Activated naive CD8-positive, alpha-beta T cell treated with anti-CD3 and anti-CD28 coated beads, Interleukin-2, amount 10 ng/mL, durations not matched to agents 7 days and 5 days (primary cell): ENCODE results near the gene EVX2. TPM values are rescaled to one million over a fixed set of nuclear protein-coding genes. Genes with fewer than 3 reads are reported as not detected.

ENCODE experiments used
- ATAC-seq: fragments of 150-1000 bp; cut with Tn5 transposase; one replicate; pipeline ENCODE4 v1.10.0; 2021; ENCODE audit warnings: low read depth, moderate library complexity
- POLR2A ChIA-PET: fragments of 350-600 bp; sonication (Branson Sonifier 250); formaldehyde crosslinking; loops from one replicate; lab custom pipeline; 2021; ENCODE audit warnings: antibody characterized with exemption; lab: Charles Lee
- DNase-seq: peaks from one replicate; pipeline ENCODE4 v3.0.0; 2021
- H3K27ac Mint-ChIP-seq: one replicate; pipeline ENCODE4 v1.8.0; 2022; ENCODE audit warnings: mild to moderate bottlenecking, mixed read lengths
- H3K27me3 Mint-ChIP-seq: one replicate; pipeline ENCODE4 v1.8.0; 2022; ENCODE audit warnings: mild to moderate bottlenecking, moderate library complexity, mixed read lengths
- H3K36me3 Mint-ChIP-seq: one replicate; pipeline ENCODE4 v1.8.0; 2021; ENCODE audit warnings: mild to moderate bottlenecking, mixed read lengths
- H3K4me1 Mint-ChIP-seq: one replicate; pipeline ENCODE4 v1.8.0; 2021; ENCODE audit warnings: mixed read lengths
- H3K4me3 Mint-ChIP-seq: one replicate; pipeline ENCODE4 v1.8.0; 2022; ENCODE audit warnings: mild to moderate bottlenecking, moderate library complexity, mixed read lengths
- H3K9me3 Mint-ChIP-seq: one replicate; pipeline ENCODE4 v1.8.0; 2021; ENCODE audit warnings: mixed read lengths
- total RNA-seq, 2 experiments: library from RNA; stranded (reverse); gene quantifications; one replicate each; pipeline ENCODE4 v1.2.3, GENCODE V29; 2021

The EVX2 gene
- total RNA-seq, 2 experiments from 2014 or later, result not detected

DNA sequence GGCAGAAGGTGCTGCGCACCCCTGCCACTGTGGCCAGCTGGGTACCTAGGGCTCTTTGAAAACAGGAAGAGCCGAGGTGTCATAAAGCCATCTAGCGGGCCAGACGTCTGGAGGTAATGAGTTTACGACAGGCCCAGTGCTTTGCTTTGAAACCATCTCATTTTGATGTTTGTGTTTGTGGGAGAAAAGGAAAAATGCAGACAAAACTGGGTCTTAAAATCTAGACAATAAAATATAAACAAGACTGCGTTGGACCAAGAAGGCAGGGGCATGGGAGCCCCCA lies 42.0 kb upstream of the EVX2 start:
- Mint-ChIP-seq H3K4me1 (peaks cover 12% of the 10 kb centered on the region), H3K27me3 (peaks cover 75% of the 10 kb centered on the region), H3K36me3 (no peaks in the 10 kb centered on the region), H3K27ac (no peak overlapping the region), H3K9me3 (no peaks in the 10 kb centered on the region), H3K4me3 (no peak overlapping the region)
- POLR2A ChIA-PET, result no interaction called here
- no peak for DNase-seq
- no peak for ATAC-seq

DNA sequence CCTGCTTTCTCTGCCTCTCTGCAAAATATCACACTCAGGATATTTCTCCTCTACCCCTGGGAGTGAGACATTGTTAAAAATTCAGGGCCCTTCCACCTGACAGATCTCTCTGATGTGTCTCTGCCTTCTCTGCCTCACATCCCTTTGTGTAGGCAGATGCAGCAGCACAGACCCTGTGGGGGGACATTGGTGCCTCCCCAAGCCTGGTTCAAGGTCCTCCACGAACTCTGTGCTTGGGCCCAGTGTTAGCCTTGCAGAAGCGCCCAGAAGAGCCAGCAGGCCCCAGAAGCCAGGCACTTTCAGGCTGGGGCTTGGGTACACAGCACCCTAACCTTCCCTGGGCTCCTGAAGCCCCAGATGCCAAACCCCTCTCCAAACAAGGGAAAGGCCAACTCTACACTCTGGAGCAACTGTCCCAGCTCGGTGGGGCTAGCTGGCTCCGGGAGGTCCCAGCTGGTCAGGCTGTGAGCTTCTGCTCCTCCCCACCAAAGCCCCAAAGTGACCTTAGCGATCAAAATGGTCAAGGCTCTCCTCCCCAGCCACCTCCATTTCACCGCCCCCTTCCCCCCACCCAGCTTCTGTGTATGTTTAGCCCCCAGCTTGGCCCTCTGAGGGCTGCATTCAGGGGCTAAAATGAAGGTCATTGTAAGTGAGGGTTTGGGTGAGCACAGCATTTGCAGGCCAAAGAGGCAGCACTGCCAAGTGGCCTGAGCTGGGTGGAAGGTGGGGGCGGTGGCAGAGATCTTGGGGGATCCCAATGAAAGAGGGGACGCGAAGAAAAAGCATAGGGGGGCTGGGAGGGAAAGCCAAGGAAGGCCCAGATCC lies 41.4 kb upstream of the EVX2 start:
- H3K36me3 Mint-ChIP-seq, result no peaks in the 10 kb centered on the region
- no peak for ATAC-seq
- peaks cover 79% of the 10 kb centered on the region for H3K27me3 Mint-ChIP-seq
- peaks cover 12% of the 10 kb centered on the region for H3K4me1 Mint-ChIP-seq
- no peak for DNase-seq
- POLR2A ChIA-PET, result no interaction called here
- no peak overlapping the region for H3K4me3 Mint-ChIP-seq
- H3K9me3 Mint-ChIP-seq, result no peaks in the 10 kb centered on the region
- no peak overlapping the region for H3K27ac Mint-ChIP-seq

DNA sequence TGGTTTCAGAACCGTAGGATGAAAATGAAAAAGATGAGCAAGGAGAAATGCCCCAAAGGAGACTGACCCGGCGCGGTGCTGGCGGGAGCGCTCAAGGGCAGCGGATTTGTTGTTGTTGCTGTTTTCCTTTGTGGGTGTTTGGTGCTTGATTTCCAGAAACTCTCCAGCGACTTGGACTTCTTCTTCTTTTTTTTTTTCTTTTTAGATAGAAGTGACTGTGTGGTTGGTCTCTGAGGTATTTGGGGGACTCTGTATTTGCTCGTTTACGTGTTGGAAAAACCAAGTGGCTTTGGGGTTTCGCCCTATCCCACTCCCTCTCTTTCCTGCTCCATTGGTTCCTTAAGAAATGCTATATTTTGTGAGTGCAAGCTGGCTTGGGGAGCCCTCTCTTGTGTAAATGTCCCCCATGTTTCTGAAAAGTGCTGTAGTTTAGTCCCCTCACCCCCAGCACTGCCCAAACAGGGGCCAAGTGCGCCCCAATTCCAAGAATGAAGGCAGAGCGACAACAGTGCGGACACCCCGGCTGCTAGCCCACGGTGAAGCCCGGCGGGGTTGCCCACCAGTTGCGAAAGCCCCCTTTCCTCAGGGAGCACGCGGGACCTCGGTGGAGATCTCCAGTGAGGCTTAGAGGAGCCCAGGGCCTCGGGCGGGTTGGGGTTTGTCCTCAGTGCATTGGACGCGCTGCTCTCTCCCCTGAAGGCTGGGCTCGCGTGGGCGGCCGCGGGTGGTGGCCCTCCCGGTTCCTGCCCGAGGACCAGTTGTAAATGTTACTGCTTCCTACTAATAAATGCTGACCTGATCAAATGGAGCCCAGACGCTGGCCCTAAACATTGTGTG lies 40.6 kb upstream of the EVX2 start:
- H3K27me3 Mint-ChIP-seq, result peaks cover 87% of the 10 kb centered on the region
- peak overlapping the region; percentile 65 for H3K27ac Mint-ChIP-seq
- POLR2A ChIA-PET, result no interaction called here

DNA sequence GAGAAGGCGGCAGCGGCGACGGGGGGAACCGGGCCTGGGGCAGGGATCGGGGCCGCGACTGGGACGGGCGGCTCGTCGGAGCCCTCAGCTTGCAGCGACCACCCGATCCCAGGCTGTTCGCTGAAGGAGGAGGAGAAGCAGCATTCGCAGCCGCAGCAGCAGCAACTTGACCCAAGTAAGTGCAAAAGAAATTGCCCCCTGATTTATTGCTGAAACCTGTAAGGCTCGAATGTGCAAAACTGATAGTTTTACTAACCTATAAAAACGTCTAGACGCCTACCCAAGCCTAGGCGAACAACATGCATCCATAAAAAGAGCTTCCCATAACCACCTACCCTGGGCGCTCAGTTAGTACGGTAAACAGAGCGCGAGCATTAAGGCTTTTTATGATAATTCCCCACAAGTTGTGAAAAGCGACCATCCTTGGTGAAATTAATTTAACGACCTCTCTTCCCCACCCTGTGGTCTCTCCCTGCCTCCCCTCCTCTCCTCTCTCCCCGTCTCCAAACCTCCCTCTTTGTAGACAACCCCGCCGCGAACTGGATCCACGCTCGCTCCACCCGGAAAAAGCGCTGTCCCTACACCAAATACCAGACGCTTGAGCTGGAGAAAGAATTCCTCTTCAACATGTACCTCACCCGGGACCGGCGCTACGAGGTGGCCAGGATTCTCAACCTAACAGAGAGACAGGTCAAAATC lies 39.8 kb upstream of the EVX2 start:
- POLR2A ChIA-PET, result no interaction called here
- Mint-ChIP-seq H3K27me3 (peaks cover 85% of the 10 kb centered on the region), H3K4me1 (peaks cover 12% of the 10 kb centered on the region), H3K9me3 (peaks cover 2% of the 10 kb centered on the region), H3K27ac (peak overlapping the region; percentile 65), H3K4me3 (peak overlapping the region; percentile 39), H3K36me3 (no peaks in the 10 kb centered on the region)
- ATAC-seq (no peak), DNase-seq (no peak)

More for the DNA sequence above, 40.6 kb upstream of the EVX2 start:
- Mint-ChIP-seq H3K4me3 (peak overlapping the region; percentile 39), H3K36me3 (no peaks in the 10 kb centered on the region), H3K4me1 (peaks cover 12% of the 10 kb centered on the region), H3K9me3 (no peaks in the 10 kb centered on the region)
- no peak for DNase-seq
- ATAC-seq, result no peak

DNA sequence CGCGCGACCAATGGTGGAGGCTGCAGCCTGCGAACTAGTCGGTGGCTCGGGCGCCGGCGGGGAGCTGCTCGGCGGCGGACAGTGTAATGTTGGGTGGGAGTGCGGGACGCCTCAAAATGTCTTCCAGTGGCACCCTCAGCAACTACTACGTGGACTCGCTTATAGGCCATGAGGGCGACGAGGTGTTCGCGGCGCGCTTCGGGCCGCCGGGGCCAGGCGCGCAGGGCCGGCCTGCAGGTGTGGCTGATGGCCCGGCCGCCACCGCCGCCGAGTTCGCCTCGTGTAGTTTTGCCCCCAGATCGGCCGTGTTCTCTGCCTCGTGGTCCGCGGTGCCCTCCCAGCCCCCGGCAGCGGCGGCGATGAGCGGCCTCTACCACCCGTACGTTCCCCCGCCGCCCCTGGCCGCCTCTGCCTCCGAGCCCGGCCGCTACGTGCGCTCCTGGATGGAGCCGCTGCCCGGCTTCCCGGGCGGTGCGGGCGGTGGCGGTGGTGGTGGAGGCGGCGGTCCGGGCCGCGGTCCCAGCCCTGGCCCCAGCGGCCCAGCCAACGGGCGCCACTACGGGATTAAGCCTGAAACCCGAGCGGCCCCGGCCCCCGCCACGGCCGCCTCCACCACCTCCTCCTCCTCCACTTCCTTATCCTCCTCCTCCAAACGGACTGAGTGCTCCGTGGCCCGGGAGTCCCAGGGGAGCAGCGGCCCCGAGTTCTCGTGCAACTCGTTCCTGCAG lies 39.1 kb upstream of the EVX2 start, which contains the start of gene HOXD9:
HOXD9 (plus strand) TSS at position 37 of the 728 bp plus-strand sequence; CDS start at position 87, 50 bp downstream.
- DNase-seq (no peak), ATAC-seq (no peak)
- Mint-ChIP-seq H3K9me3 (peaks cover 2% of the 10 kb centered on the region), H3K4me3 (no peak within 1 kb of the TSS), H3K4me1 (peaks cover 7% of the 10 kb centered on the region), H3K27ac (peak within 1 kb of the TSS; percentile 65), H3K36me3 (no peaks in the 10 kb centered on the region), H3K27me3 (peaks cover 85% of the 10 kb centered on the region)
- POLR2A ChIA-PET, result no interaction called here

DNA sequence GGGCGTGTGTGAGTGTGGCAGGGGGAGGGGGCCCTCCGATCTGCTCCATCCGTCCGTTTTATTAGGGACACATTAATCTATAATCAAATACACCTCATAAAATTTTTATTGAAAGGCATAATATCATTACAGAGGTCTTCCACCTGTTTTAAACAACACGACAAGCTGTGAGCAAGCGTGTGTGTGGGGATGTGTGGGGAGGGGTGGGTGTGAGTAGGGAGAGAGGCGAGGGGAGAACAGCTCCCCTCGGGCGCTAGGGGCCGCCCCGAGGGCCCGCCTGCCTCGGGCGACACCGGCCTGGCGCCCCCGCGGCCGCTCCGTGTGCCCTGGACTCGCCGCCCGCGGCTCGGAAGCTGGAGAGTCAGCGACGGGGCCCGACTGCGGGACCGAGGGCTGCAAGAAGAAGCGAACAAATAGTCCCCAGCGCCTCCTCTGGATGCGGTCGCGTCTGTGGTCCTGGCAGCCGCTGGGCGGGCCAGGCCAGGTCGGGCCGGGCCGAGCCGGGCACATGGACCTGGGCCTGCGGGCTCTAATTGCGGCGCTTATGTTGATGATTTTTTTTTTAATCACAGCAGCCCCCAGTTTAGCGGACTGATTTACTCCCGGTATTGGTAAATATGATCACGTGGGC lies 38.4 kb upstream of the EVX2 start:
- no peak overlapping the region for H3K27ac Mint-ChIP-seq
- H3K4me3 Mint-ChIP-seq, result no peak overlapping the region
- H3K27me3 Mint-ChIP-seq, result peaks cover 84% of the 10 kb centered on the region
- no peak for ATAC-seq
- no peaks in the 10 kb centered on the region for H3K36me3 Mint-ChIP-seq
- H3K9me3 Mint-ChIP-seq, result peaks cover 2% of the 10 kb centered on the region
- no peak for DNase-seq
- peaks cover 7% of the 10 kb centered on the region for H3K4me1 Mint-ChIP-seq
- POLR2A ChIA-PET, result no interaction called here

DNA sequence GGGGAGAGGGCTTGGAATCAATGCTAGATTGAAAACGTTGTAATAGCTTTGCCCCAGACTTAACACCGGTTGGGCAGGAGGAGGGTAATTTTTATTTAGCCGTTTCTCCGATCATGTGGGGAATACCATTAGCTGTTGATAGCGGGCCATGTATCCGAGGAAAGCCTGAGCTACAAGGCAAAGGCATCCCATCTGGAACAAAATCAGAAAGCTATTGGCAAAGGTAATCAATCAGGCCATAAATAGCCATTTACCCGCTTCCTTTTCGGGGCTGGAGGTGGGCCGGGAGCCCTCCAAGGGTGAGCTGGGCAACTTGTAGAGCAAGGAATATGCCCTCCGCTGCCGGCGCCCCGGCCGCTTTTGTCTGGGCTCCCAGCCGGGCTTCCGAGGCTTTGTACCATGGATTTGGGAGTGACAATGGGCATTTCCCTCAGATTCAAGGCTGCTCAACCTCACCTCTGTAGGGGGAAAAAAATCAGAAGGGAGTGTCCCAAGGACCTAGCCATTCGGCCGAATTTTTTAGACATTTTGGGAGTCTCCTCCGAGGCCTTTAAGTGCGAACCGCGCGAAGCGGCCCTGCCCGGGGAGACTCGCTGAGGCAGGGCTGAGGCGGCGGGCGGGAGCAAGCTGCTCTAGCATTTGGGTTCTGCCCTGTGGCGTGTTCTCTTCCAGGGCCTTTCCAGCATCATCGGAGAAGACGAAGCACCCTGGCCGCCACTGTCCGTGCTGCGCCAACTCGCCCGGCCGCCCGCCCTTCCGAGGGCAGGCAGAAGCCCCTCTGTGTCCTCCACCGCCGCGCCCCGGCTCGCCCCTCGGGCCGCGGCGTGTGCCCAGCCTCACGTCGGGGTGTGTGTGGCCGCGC lies 37.7 kb upstream of the EVX2 start:
- Mint-ChIP-seq H3K9me3 (peaks cover 2% of the 10 kb centered on the region), H3K36me3 (peaks cover 3% of the 10 kb centered on the region), H3K4me3 (no peak overlapping the region), H3K27me3 (peaks cover 84% of the 10 kb centered on the region), H3K27ac (no peak overlapping the region), H3K4me1 (peaks cover 7% of the 10 kb centered on the region)
- POLR2A ChIA-PET, result no interaction called here
- ATAC-seq, result no peak
- no peak for DNase-seq

DNA sequence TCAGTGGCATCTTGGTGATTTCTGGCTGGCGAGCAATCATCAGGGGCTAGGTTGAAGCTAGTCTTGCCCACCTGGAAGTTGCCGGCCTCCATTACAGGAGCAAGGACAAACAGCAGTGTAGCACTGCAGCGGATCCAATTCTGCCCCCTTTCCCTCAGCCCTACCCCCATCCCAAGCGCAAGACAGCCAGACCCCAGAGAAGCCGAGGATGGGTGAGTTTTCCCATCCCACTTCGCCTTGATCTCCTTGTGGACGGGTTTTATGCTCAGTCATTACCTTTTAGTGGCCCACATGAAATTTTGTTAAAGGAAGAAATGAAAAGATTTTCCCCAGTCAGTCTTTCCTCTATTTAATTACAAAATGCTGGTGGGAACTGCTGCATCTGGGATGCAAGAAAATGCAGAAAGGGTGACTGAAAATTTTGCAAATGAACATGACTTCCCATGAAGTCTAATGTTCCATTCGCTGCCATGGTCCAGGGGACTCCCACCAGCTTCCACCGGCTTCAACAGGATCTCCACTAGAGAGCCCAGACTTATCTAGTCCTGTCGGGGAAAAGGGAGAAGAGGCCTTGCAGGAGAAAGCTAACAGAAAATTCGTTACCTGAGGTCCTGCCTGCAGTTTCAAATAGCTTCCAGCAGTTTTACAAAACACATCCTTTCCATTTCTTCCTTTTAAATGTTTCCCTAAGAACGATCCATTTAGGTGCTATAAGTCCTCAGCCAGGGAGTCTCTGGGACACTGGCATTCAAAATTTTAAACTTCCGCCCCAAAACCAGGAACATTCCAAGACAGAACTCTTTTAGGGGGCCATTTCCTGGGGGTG lies 36.8 kb upstream of the EVX2 start:
- Mint-ChIP-seq H3K4me1 (peaks cover 7% of the 10 kb centered on the region), H3K9me3 (peaks cover 2% of the 10 kb centered on the region), H3K27ac (no peak overlapping the region), H3K36me3 (peaks cover 3% of the 10 kb centered on the region), H3K27me3 (peaks cover 84% of the 10 kb centered on the region), H3K4me3 (no peak overlapping the region)
- POLR2A ChIA-PET, result no interaction called here
- DNase-seq (peak; percentile 13), ATAC-seq (no peak)

DNA sequence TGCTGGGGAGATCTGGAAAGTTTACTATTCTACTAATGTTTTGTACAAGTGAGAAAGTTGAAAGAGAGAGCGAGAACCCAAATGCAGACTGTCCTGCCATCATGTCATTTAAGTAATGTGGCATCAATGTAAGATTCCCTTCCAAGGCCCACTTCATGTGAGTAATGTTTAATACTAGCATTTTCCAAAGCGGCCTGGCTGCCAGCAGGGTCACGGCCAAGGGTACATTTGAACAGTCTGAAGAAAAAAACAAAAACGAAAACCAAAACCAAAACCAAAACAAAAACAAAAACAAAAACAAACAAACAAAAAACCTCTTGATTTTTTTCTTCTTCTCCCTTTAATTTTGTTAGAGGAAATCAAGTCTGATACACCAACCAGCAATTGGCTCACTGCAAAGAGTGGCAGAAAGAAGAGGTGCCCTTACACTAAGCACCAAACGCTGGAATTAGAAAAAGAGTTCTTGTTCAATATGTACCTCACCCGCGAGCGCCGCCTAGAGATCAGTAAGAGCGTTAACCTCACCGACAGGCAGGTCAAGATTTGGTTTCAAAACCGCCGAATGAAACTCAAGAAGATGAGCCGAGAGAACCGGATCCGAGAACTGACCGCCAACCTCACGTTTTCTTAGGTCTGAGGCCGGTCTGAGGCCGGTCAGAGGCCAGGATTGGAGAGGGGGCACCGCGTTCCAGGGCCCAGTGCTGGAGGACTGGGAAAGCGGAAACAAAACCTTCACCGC lies 35.0 kb upstream of the EVX2 start:
- DNase-seq, result no peak
- Mint-ChIP-seq H3K27me3 (peaks cover 84% of the 10 kb centered on the region), H3K4me1 (peaks cover 3% of the 10 kb centered on the region), H3K36me3 (peaks cover 3% of the 10 kb centered on the region), H3K9me3 (peaks cover 2% of the 10 kb centered on the region), H3K27ac (no peak overlapping the region), H3K4me3 (no peak overlapping the region)
- POLR2A ChIA-PET, result no interaction called here
- ATAC-seq, result no peak

DNA sequence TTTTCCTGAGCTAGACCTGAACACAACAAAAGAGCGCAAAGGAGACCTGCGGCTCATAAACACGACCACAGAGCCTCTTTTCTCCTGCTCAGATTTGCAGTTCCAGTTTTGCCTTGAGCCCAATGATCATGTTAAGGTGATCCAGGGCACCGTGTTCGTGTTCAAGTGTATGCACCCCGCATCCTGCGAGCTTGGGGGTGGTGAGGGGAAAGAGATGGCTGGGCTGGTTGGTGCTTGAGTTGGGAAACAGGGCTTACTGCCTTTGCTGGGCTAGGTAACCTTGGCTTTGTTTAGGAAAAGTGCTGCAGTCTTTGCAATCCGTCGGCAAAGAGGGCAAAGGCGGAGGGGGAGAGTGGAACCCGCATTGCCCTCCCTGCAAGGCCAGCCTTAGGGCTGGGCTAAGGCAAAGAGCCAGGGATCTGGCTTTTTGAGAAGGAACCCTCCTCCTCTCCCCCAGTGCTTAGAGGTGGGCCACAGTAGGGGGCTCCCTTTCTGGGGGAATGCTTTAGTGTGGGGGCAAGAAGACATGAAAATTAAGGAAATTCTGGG lies 34.1 kb upstream of the EVX2 start:
- POLR2A ChIA-PET, result no interaction called here
- DNase-seq (no peak), ATAC-seq (no peak)
- no peak overlapping the region for H3K27ac Mint-ChIP-seq
- no peak overlapping the region for H3K4me3 Mint-ChIP-seq
- H3K4me1 Mint-ChIP-seq, result peaks cover 2% of the 10 kb centered on the region
- H3K27me3 Mint-ChIP-seq, result peaks cover 86% of the 10 kb centered on the region
- H3K36me3 Mint-ChIP-seq, result peaks cover 3% of the 10 kb centered on the region
- H3K9me3 Mint-ChIP-seq, result peaks cover 8% of the 10 kb centered on the region
